ENCODE results near the gene METTL9. TPM values are rescaled to one million over a fixed set of nuclear protein-coding genes. Genes with fewer than 3 reads are reported as not detected.

METTL9 gene
- total and polyA plus RNA-seq, 9 of the 15 experiments (the other 6 are each of a cell fraction or from before 2014, with no cell fraction given), result 12.2 to 107 (median 79.1) TPM

GRCh38 chr16:21580807-21581206 lies 18.6 kb upstream of the METTL9 start:
- no TSS peak for BruUV-seq (replicated peaks)
- H3K27ac ChIP-seq (ENCODE audit: extremely low read depth, low read depth, low read length), result no peak overlapping the region
- 0% methylated on average over 2 of the region's 2 CpGs for WGBS (ENCODE audit: insufficient coverage, low coverage, missing lambda C conversion rate)
- in situ Hi-C loops (cut with MboI), result loop anchor here (5.0 to 25.0 kb wide), 4 partner anchors 126 to 1116 kb away; no protein-coding TSS in a partner anchor
- intact Hi-C loops (cut with micrococcal nuclease), result no loop called here
- H3K27me3 ChIP-seq (ENCODE audit: control insufficient read depth in 2 of 2, insufficient read depth in 2 of 2, low read length in 2 of 2), result peaks cover 7 to 14% of the 10 kb centered on the region in 2 experiments; a peak in 4 of 5 replicates
- POLR2A ChIA-PET, result no interaction called here
- H3K4me1 ChIP-seq (replicated peaks in 1 of 2; ENCODE audit: control insufficient read depth in 2 of 2, insufficient read depth in 2 of 2, low read length in 2 of 2), result no peaks in the 10 kb centered on the region
- ATAC-seq (no peak), FAIRE-seq (no peak), DNase-seq (ENCODE audit: extremely low read depth in 1 of 4, low spot score in 3 of 4) (no peak)
- H4K20me1 ChIP-seq (replicated peaks; ENCODE audit: control insufficient read depth, insufficient read depth, low read length), result no peaks in the 10 kb centered on the region
- no peak overlapping the region for H3K4me3 ChIP-seq
- H3K4me2 ChIP-seq (ENCODE audit: insufficient read depth, low read length), result no peak overlapping the region
- no peak overlapping the region for H3K9ac ChIP-seq (ENCODE audit: insufficient read depth in 1 of 2, low read depth in 2 of 2, low read length in 2 of 2)
- TF ChIP-seq TAF15 (IDR thresholded peaks at IDR 0.05; ENCODE audit: low read depth, low read length) (no peak), ZNF717 (CRISPR knock-in tag; IDR thresholded peaks at IDR 0.05) (no peak), SIRT6 (IDR thresholded peaks at IDR 0.05; ENCODE audit: low read depth, low read length) (no peak), ZNF518B (CRISPR knock-in tag; IDR thresholded peaks at IDR 0.05) (no peak), ZNF668 (CRISPR knock-in tag; IDR thresholded peaks at IDR 0.05) (no peak), BCL6 (CRISPR knock-in tag; IDR thresholded peaks at IDR 0.05) (no peak), ILK (tag; IDR thresholded peaks at IDR 0.05; ENCODE audit: borderline replicate concordance, low read depth) (no peak), MTA1 (IDR thresholded peaks at IDR 0.05; ENCODE audit: borderline replicate concordance) (no peak), L3MBTL2 (IDR thresholded peaks at IDR 0.05) (no peak), FOXM1 (IDR thresholded peaks at IDR 0.05; ENCODE audit: low read depth) (no peak), FOXM1 (CRISPR knock-in tag; IDR thresholded peaks at IDR 0.05; ENCODE audit: low read depth) (no peak), SMAD1 (IDR thresholded peaks at IDR 0.05; ENCODE audit: low read depth, low read length, partially characterized antibody) (no peak), SRSF3 (IDR thresholded peaks at IDR 0.05; ENCODE audit: insufficient read depth, low read length) (no peak), BRD4 (IDR thresholded peaks at IDR 0.05) (no peak), AFF4 (CRISPR knock-in tag; IDR thresholded peaks at IDR 0.05) (no peak), CBX5 (IDR thresholded peaks at IDR 0.05; ENCODE audit: borderline replicate concordance, low read depth) (no peak)
- CTCF ChIA-PET (ENCODE audit: low intra/inter-chr PET ratio), result no interaction called here
- no peaks in the 10 kb centered on the region for H3K36me3 ChIP-seq (ENCODE audit: control insufficient read depth, insufficient read depth, low read length)
- H3K79me2 ChIP-seq (ENCODE audit: control insufficient read depth, insufficient read depth, low read length), result no peaks in the 10 kb centered on the region
- H3K9me3 ChIP-seq (replicated peaks; ENCODE audit: control insufficient read depth, insufficient read depth, low read depth, low read length), result no peaks in the 10 kb centered on the region
- H2AFZ ChIP-seq (ENCODE audit: low read depth, low read length), result no peak overlapping the region
- H3K9me1 ChIP-seq (ENCODE audit: control insufficient read depth, insufficient read depth, low read length), result no peaks in the 10 kb centered on the region

Measured in K562 (cell line).